Measurements from ENCODE around the gene NPDC1.
A peak's percentile ranks its signal among the peaks of the same experiment; 100 is the strongest.
"Not testable (repeated sequence)": the region's sequence is repeated elsewhere in the genome, so short reads cannot be mapped to it uniquely, and the experiment has no call there.

NPDC1 gene

DNA sequence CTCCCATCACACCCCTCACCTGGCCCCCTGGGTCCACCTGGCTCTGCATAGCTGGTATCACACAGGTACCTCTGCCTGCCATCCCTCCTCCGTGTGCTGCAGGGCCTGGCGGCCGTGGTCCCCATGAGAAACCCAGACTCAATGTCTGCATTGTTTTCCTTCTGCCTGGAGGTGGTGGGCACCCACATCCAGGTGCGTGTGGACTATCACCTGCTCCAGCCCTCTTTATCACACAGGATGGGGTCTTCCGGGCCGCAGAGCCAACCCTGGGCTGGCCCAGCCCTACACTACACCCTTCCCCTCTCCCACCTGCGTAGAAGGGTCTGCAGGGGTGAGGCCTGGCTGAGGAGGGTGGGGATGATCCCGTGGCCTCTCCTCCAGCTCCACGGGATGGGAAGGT is 7.1 kb downstream of the NPDC1 start:
- no peak for DNase-seq

DNA sequence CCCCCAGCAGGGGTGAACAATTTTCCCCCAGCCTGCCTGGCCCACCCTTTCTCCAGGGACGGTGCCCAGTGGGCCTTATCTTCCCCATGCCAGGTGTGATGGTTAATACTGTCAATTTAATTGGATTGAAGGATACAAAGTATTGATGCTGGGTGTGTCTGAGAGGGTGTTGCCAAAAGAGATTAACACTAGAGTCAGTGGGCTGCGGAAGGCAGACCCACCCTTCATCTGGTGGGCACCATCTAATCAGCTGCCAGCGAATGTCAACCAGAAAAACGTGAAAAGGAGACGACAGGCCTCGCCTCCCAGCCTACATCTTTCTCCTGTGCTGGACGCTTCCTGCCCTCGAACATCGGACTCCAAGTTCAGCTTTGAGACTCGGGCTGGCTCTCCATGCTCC is 8.5 kb downstream of the NPDC1 start:
- no peak for DNase-seq

DNA sequence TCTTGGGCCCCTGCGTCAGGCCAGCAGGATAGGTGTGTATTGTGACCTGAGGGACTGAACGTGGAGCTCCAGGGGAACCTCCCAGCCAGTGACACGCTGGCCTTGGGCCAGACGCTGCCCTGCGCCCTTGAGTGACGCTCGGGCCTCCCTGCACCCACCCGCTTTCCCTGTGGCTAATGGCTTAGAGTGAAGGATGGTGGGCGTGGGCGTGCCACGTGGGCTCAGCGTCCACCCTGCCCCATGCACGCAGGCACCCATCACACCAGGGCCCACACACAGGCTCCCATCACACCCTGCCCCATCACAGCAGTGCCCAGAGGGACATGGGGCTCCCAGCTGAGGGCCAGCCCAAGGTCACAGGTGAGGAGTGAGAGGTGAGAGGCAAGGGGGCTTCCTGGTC is 8.9 kb downstream of the NPDC1 start:
- DNase-seq = no peak

DNA sequence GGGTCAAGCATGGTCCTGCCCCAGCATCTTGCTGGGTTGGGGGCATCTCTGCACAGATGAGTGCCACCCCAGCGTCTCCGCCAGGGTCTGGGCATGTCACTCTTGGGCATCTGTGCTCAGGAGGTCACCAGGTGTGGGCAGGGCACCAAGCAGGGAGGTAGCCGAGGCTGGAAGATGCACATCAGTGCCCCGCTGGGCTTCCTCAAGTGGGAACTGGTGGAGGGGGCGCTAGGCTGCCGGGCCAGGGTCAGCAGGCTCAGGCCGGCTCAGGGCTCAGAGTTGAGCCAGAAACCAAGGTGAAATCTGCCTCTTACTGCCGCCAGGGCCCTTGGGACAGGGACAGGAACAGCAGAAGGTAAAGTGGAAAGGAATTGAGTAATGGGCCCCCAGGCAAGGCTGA is 10.0 kb downstream of the NPDC1 start:
- DNase-seq = no peak

DNA sequence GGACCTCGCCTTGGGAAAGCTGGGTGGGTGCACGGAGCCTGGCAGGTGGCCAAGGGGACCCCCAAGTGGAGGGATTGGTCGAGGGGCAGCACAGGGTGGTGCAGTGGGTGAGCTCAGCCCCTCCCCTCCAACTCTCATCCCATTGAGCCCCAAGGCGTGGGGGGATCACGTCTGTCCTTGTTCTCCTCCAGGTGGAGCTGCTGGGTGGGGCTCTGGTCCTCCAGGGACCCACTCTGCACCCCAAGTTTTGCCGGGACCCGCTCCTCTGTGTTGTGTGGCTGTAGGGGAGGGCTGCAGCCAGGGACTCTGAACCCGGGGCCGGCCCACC is 10.5 kb downstream of the NPDC1 start:
- DNase-seq = no peak

DNA sequence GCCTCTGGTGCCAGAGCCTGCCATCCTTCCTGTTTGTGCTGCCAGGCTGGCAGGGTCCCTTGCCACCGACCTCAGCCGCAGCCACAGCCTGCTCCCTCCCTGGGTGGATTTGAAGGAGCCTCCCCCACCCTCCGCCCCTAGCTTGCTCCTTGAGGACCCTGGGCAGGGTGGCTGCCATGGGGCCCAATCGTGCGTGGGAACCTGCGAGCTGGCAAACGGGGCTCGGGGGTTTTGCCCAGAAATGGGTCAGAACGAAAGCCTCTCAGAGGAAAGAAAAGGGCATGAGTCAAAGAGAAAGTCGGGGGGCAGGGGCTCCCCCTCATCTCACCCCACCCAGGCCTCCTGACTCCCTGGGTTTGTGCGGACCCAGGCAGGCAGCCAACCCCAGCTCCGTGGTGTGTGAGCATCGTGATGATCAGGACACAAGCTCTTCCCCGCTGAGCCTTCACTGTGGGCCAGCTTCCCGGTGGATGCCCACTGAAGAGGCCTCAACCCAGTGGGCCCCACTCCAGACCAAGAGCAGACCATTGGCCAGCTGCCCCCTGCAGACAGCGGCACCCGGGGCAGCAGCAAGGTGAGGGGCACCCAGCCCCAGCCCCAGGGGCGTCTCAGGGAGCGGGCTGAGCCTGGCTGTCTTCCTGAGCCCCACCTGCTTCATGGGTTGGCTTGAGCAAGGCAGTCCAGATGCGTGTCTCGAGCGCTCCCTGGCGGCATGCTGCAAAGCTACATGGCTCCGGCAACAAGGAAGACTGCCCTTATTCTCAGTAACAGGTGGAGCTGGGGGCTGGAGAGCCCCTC is 11.1 kb downstream of the NPDC1 start:
- peak; percentile 94 for DNase-seq

DNA sequence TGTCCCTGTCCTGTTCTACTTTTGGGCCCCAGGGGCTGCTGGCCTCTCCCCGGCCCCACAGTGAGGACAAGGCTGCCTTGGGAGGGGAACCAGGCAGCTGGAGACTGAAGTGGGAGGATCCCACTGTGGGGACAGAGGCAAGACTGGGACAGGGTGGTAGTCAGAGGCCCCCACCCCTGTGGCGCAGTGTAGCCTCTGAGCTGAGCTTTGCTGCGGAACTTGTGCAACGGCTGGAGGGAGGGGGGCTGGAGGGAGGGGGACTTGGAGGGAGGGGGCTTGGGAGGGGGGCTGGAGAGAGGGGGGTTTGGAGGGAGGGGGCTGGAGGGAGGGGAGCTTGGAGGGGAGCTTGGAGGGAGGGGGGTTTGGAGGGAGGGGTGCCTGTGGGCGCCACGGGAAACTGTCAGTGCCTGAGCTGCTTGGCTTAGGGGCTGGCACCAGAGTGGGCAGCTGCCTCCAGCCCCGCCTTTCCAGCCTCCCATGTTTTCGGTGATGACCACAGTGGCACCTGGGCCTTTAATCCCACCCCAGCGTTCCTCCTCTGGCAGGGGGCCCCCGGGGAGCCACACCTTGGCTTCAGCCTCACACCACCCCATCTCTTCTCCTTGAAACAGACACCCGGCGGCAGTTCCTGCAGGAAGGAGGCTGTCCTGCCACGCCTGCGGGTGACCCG is 11.8 kb downstream of the NPDC1 start:
- no peak for DNase-seq

DNA sequence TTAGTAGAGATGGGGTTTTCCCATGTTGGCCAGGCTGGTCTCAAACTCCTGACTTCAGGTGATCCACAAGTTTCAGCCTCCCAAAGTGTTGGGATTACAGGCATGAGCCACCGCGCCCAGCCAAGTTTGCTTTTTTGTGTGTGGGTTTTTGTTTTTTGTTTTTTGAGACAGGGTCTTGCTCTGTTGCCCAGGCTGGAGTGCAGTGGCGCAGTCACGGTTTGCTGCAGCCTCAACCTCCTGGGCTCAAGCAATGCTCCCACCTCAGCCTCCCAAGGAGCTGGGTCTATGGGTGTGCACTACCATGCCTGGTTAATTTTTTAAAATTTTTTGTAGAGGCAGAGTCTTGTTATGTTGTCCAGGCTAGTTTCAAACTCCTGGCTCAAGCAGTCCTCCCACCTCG is 12.5 kb downstream of the NPDC1 start:
- not testable (repeated sequence) for DNase-seq

DNA sequence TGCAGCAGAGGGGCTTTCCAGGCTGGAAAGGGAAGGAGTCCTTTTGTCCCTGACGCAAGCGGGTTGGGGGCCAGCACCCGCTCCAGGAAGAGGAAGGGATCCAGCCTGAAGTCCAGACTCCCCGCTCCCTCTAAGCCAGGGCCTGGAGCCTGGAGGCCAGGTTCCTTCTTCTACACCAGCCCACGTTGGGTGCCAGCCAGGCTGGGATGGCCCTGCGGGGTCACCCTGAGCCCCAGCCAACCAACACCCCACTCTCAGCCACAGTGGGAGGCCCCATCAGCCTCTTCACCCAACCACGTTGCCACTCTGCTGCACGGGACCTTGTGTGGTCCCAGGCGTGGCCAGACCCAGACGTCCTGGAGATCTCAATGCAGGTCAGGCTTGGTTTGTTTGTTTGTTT is 13.1 kb downstream of the NPDC1 start:
- peak; percentile 76 for DNase-seq

DNA sequence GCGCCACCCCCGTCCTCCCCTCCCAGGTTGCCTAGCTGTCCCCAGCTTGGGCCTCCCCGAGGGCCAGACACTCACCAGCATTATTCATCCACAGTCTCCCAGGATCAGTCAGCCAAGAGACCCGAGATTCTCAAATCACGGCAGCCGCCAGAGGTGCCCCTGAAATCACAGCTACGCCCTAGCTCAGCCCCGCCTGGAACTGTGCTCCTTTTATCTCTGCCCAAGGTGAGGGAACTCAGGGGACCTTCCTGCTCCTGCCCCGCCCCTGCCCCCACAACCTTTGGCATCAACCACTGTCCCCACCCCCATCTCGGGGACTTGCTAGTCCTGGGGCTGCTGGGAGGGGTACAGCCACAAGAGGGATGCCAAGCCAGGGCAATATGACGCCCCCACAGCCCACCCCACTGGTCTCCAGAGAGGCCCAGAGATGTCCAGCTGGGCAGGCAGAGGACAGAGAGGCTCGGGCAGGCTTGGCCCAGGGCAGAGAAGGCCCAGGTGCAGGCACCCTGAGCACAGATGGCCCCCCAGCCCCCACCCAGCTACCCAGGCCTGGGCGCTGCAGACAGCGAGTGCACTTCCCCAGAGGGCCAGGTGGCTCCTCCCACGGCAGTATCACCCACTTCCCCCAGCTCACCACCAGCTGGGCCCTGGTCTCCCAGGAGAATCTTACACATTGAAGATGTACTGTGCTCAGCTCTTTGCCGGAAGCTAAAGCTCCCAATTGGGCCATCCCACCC is 13.9 kb downstream of the NPDC1 start, which contains the start of gene FUT7:
TSS of gene FUT7 (minus strand) at position 185 of the 737 bp plus-strand sequence. CDS start at position 88, 97 bp downstream.
- peak; percentile 79 for DNase-seq

DNA sequence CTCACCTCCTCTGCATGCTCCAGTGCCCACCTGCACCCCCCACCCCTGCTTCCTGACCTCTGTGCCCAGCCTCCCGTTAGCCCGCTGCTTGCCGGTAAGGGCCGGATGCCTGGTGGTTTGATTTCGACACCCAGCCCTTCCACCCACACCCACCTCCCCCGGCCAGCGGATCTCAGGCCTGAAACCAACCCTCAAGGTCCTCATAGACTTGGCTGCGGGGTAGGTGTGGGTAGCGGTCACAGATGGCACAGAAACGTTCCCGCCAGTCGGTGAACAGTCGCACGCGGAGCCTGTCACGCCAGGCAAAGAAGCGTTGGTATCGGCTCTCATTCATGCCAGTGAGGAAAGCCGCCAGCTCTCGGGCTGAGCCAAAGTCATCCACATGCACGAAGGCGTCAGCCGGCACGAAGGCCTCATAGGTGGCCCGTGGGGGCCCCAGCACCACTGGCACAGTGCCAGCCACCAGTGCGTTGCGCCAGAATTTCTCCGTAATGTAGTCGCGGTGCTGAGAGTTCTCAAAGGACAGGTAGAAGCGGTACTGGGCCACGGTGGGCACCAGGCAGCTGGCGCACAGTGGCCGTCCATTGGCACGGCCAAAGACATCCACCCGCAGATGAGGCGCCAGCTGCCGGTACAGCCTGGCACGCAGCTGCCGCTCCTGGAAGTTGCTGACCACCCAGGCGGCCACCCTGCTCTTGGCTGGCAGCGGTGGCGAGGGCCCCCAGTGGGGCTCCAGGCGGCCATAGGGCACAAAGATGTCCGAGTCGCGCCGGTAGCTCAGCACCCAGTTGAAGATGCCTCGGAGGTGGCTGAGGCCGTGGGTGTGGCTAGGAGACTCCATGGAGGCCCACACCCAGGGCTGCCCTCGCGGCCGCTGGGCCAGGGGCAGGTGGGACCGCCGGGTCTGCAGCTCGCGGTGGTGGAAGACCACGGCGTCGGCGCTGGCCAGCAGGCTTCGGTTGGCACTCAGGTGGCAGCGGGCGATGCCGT is 15.1 kb downstream of the NPDC1 start:
- DNase-seq = peak; percentile 84

DNA sequence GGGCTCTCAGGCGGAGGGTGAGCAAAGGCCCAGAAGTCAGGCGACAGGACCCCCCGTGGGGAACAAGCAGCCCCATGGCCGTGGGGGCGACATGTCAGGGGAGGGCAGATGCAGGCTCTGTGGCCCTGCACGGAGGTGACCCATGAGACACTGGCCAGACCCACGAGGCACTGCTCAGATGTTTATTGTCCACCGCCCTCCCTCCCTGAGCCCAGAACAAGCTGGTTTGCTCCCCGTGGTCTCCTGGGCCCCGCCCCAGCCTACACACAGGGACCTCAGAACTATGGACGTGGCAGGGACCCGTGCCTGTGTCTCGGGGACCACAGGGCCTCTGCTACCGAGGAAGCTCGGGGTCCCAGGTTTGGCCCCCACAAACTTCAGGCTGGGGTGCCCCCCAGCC is 16.0 kb downstream of the NPDC1 start:
- DNase-seq = no peak

DNA sequence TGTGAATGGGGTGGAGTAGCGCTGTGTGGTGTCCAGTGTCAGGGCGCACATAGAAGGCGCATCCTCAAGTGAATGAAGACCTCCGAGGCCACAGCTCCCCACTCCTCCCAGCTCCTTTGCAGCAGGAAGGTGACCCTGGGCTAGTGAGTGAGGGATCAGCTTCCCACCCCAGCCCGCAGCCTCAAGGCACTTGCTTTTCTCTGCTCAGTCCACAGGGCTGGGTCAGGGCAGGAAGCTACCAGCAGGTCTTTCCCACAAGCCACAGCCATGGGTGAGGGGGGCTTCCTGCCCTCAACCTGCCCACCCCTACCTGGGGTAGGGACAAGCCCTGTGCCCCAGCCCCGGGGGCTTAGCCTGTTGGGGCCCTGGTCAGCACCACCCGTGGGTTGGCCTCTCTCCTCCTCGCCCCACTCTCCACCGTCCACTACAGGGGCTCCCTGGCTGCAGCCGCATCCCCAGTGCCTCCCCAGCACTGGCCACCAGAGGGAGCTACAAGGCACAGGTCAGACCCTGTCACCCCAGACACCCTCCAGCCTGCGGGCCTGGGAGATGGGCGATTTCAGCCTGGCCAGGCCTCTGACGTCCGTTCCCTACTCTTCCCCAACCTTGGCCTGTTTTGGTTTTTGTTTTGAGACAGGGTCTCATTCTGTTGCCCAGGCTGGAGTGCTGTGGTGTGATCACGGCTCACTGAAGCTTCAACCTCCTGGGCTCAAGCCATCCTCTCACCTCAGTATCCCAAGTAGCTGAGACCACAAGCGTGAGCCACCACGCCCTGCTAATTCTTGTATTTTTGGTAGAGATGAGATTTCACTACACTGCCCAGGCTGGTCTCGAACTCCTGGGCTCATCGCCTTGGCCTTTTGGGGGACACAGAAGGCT is 16.7 kb downstream of the NPDC1 start:
- peak; percentile 90 for DNase-seq

DNA sequence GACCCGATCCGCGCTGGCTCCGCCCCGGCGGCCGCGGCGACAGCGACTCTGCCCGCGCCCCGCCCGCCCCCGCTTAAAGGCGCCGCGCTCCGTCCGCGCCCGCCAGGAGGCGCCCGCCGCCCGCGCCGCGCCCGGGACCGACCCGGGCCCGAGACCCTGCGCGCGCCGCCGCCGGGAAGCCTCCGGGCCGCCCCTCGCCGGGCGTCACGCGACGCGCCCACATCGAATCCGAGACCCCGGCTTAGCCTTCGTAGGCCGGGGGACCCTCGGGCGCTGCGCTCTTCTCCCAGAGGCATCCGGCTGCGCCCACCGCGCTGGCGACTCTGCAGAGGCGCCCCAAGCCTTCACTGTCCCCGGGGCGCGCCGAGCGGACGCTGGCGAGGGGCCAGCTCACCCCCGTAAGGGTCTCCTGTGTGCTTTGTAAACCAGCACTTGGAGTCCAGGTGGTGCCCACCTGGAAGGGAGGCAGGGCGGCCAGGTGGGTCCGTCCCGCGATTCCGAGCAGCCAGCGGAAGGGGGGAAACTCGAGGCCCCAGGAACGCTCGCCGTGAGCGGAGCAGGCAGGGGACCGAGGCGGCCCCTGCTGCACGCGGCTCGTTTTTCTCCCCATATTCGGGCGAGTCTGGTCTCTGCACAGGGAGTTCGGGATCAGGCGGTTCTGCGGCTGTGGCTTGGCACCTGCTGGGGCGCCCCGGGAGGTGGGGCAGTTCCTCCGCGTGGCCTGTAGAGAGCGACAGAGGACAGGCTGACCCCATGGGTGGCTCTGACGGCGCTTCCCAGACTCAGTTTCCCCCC is 17.5 kb downstream of the NPDC1 start:
- peak; percentile 90 for DNase-seq

DNA sequence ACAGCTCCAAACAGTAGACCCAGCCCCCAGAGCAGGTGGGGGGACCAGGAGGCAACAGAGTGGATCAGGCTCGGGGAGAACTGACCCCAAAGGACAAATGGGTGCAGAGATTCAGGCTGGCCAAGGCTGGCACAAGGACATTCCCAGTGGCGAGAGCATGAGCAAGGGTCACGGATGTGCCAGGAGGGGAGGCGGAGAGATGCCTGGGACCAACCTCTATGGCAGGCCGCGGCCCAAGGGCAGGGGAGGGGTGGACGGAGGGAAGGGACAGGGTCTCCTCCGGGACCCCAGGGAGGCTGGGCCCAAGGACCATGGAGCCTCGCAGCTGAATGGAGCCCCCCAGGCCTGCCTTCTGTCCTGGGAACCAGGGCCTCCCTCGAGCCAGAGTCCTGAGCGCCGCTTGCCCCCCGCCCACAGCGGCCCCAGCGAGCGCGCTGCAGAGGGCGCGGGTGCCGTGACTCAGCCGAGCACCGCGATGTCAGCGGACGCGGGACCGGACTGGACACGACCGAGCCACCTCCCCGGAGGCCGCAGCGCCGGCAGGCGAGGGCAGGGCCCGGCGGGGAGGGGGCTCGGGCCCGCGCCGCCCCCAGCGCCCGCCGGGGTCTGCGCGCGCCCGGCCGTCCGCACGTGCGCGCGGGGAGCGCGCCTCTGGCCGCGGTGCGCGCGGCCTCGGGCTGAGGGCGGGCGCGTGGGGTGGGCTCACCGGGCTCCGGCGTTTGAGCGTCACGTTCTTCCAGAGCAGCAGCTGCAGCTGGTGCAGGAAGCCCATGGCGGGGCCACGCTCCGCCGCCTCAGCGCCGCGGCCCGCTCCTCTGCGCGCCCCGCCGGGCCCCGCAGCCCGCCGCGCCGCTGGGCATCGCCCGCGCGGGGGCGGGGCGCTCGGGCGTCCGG is 18.4 kb downstream of the NPDC1 start, which contains the start of gene ABCA2:
TSS of gene ABCA2 (minus strand) at position 869 of the 894 bp plus-strand sequence. CDS start at position 772, 97 bp downstream.
- DNase-seq = no peak

DNA sequence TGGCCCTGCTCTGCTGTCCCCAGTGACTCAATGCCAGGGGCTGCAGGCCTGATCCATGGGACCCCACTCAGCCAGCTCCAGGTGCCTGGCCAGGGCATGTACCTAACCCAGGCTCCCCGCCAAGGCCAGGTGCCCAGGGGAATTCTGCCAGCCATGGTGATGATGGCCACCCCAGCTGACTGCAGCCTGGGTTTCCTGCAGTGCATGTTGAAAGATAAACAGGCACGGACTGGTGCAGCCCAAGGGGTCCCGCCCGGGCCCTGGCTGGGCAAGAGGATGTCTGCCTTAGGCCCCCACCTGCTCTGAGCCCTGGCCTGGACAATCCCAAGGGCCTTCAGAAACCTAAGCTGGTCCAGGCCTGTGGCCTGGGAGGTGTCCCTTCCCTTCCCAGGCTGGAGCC is 19.1 kb downstream of the NPDC1 start:
- DNase-seq = no peak

DNA sequence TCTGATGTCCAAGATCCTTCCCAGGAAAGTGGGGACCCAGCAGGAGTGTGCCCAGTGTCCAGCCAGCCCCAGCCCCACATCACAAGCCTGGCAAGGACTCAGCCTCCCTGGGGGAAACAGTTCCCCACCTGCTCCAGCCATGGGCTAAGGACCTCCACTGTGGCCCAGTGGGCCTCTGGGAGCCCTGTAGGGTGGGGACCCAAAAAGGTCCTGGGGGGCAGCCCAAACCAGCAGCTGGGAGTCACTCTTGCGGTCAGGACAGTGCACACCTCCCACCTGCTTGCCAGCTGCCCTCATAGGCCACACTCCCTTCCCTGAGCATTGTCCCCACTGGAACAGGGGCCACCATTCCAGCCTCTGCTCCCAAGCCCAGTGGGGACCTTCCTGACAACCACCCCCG is 19.6 kb downstream of the NPDC1 start:
- no peak for DNase-seq

DNA sequence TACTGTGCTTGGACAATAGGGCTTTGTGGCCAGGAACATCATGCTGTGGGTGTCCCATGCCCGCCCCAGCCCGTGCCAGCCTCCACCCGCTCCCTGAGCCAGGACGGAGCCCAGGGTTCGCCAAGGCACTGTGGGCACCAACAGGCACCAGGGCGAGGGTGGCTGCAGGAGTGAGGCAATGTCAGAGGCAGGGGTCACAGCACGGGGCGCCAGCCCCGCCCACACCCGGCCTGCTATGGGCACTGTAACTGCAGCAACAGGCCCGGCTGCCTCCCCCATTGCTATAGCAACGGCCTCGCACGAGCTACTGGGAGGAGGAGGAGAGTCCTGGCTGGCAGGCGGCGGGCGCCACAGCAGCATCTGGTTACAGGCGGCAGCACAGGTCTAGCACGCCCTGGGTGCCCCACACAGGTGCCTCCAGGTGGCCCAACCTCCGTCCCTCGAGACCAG is 20.4 kb downstream of the NPDC1 start:
- DNase-seq = no peak

DNA sequence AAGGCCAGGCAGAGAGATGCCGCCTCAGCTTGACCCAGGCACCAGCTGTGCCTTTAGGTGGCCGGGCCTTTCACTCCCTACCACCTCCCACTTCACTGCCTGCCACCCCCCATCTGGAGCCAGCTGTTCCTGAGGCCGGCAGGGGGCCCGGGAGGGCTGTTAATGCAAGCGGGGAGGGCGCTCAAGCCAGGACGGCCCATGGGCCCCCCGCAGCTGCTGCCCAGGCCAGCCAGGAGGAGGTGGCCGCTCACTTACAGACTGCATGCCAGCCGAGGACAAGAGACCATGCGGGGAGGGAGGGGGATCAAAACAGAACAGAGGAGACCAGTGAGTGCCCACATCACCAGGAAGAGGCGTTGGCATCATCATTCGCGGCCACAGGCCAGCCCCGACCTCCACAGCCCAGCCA is 22.4 kb downstream of the NPDC1 start:
- DNase-seq = no peak

All from activated effector memory CD4-positive, alpha-beta T cell treated with anti-CD3 and anti-CD28 coated beads, Interleukin-2, amount 50 U/mL, for 16 hours (primary cell).